Gastrocnemius medialis (tissue), 4 donors: ENCODE results near the gene RTN4RL1. TPM values are rescaled to one million over a fixed set of nuclear protein-coding genes. Genes with fewer than 3 reads are reported as not detected.

Source experiments
- ATAC-seq, 2 donors: fragments of 150-250 bp; one replicate each; pipeline ENCODE4 v1.9.1; 2016
- DNase-seq, 2 donors: peaks; one replicate each; pipeline ENCODE4 v3.0.0-alpha.2; 2019
- H3K27ac ChIP-seq, 4 donors: fragments of 200-600 bp; sonication (generic); 1 replicate in 1 of 4; 2 replicates in 3 of 4; pipeline ENCODE4 v1.5.1; 2016 to 2018; ENCODE audit warnings: mild to moderate bottlenecking in 2 of 4, moderate library complexity in 1 of 4
- H3K27me3 ChIP-seq, 3 donors: fragments of 200-600 bp; sonication (generic) in 2 of 3; 1 replicate in 1 of 3; 2 replicates in 2 of 3; pipeline versions ENCODE4 v1.5.1 to v1.6.0; 2016 to 2019; ENCODE audit warnings: mild to moderate bottlenecking in 1 of 3, moderate library complexity in 1 of 3
- H3K36me3 ChIP-seq, 2 donors: fragments of 200-600 bp; sonication (generic) in 1 of 2; one replicate each; pipeline ENCODE4 v1.5.1; 2017 to 2018
- H3K4me1 ChIP-seq, 2 donors: fragments of 200-600 bp; sonication (generic) in 1 of 2; one replicate each; pipeline ENCODE4 v1.5.1; 2016 to 2017; ENCODE audit warnings: mild to moderate bottlenecking in 2 of 2
- H3K4me3 ChIP-seq, 4 donors: fragments of 200-600 bp; sonication (generic) in 3 of 4; 1 replicate in 1 of 4; 2 replicates in 3 of 4; pipeline ENCODE4 v1.5.1; 2016 to 2019; ENCODE audit warnings: mild to moderate bottlenecking in 2 of 4
- H3K9me3 ChIP-seq, 3 donors: fragments of 200-600 bp; sonication (generic) in 2 of 3; 1 replicate in 1 of 3; 2 replicates in 2 of 3; pipeline ENCODE4 v1.5.1; 2016 to 2019
- POLR2A ChIP-seq, 2 donors: fragments of 450-650 bp; IDR thresholded peaks; one replicate each; pipeline ENCODE4 v1.6.1; 2017; ENCODE audit warnings: antibody characterized with exemption in 2 of 2, mild to moderate bottlenecking in 2 of 2, moderate library complexity in 2 of 2
- in situ Hi-C, 4 donors: fragments of 200-750 bp; cut with MboI; loops; one replicate each; pipeline versions ENCODE4 v1.15.0 to v1.8.0; 2017; ENCODE audit warnings: low sequenced_read_pairs in 4 of 4
- intact Hi-C: fragments of 100-400 bp; cut with DNase I; formaldehyde crosslinking; loops from one replicate; pipeline ENCODE4 v1.15.1; 2023; ENCODE audit warnings: low total_unique reads
- total RNA-seq, 4 donors: library from RNA; depleted of rRNA; stranded (reverse); fragments of >200 nt; gene quantifications; one replicate each; pipeline versions ENCODE4 v1.1.0 to v1.2.3, GENCODE V29; 2016
- TF ChIP-seq, protein P1 (sequence below), 5 experiments: fragments of 450-650 bp in 3 of 5; fragments of 200-600 bp in 2 of 5; sonication (generic) in 2 of 5; IDR thresholded peaks in 4 of 5; conservative IDR thresholded peaks in 1 of 5; 1 replicate in 4 of 5; 2 replicates in 1 of 5; pipeline ENCODE4 v1.5.1; 2016 to 2019; ENCODE audit warnings: antibody characterized with exemption in 5 of 5, mild to moderate bottlenecking in 3 of 5, moderate library complexity in 3 of 5

RTN4RL1 gene
- total RNA-seq, 4 donors from 2014 or later, result 0.31 to 1.7 (median 1.2) TPM

DNA sequence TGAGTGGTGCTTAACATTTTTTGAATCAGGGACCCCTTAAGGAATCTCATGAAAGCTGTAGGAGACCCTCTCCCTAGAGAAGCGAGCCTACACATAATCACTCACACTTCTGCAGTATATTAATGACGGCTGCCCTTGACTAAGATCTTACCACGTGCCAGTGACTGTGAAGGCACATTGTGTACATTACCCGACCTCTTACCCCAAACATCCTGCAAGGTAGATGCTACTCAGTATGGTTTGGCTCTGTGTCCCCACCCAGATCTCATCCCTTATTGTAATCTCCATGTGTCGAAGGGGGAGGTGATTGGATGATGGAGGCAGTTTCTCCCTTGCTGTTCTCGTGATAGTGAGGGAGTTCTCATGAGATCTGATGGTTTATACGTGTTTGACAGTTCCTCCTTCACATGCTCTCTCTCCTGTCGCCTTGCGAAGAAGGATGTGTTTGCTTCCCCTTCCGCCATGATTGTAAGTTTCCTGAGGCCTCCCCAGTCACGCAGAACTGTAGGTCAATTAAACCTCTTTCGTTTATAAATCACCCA is 54.2 kb downstream of the RTN4RL1 start:
- Histone ChIP-seq H3K4me1 (peaks cover 15% of the 10 kb centered on the region in 2 donors), H3K27ac (no peak overlapping the region), H3K4me3 (no peak overlapping the region), H3K9me3 (no peaks in the 10 kb centered on the region), H3K27me3 (no peaks in the 10 kb centered on the region), H3K36me3 (no peaks in the 10 kb centered on the region)
- DNase-seq (no peak), ATAC-seq (no peak)
- intact Hi-C loops (no loop called here), in situ Hi-C loops (no loop called here)
- no peak for TF ChIP-seq POLR2A (IDR thresholded peaks at IDR 0.05)
- TF ChIP-seq, protein P1, sequence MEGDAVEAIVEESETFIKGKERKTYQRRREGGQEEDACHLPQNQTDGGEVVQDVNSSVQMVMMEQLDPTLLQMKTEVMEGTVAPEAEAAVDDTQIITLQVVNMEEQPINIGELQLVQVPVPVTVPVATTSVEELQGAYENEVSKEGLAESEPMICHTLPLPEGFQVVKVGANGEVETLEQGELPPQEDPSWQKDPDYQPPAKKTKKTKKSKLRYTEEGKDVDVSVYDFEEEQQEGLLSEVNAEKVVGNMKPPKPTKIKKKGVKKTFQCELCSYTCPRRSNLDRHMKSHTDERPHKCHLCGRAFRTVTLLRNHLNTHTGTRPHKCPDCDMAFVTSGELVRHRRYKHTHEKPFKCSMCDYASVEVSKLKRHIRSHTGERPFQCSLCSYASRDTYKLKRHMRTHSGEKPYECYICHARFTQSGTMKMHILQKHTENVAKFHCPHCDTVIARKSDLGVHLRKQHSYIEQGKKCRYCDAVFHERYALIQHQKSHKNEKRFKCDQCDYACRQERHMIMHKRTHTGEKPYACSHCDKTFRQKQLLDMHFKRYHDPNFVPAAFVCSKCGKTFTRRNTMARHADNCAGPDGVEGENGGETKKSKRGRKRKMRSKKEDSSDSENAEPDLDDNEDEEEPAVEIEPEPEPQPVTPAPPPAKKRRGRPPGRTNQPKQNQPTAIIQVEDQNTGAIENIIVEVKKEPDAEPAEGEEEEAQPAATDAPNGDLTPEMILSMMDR (IDR thresholded peaks at IDR 0.05 in 4 of 5, conservative IDR thresholded peaks at IDR 0.05 in 1 of 5), result no peak

DNA sequence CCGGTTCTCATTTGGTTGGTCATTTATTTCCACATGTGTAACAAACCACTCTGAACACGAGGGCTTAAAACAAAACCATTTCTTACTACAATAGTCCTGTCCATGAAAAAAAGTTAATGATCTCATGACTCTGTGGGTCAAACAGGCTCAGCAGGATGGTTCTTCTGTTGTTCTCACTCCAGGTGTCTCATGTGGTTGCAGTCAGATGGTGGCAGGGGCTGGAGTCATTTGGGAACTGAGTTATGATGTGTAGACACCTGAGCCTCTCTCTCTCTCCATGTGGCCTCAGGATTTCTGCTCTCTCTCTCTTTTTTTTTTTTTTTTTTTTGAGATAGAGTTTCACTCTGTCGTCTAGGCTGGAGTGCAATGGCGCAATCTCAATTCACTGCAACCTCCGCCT is 55.4 kb downstream of the RTN4RL1 start:
- Histone ChIP-seq H3K4me3 (no peak overlapping the region), H3K36me3 (no peaks in the 10 kb centered on the region), H3K27me3 (no peaks in the 10 kb centered on the region), H3K4me1 (peaks cover 15% of the 10 kb centered on the region in 2 donors), H3K27ac (peak overlapping the region in 3 of 4 donors; percentile 69 to 76 (median 72)), H3K9me3 (no peaks in the 10 kb centered on the region)
- intact Hi-C loops (loop anchor here (2.0 kb wide), 1 partner anchor 29 kb away; no protein-coding TSS in a partner anchor), in situ Hi-C loops (no loop called here)
- DNase-seq, result no peak
- ATAC-seq, result no peak
- TF ChIP-seq, protein P1 (IDR thresholded peaks at IDR 0.05 in 4 of 5, conservative IDR thresholded peaks at IDR 0.05 in 1 of 5), result no peak
- TF ChIP-seq POLR2A (IDR thresholded peaks at IDR 0.05), result no peak

DNA sequence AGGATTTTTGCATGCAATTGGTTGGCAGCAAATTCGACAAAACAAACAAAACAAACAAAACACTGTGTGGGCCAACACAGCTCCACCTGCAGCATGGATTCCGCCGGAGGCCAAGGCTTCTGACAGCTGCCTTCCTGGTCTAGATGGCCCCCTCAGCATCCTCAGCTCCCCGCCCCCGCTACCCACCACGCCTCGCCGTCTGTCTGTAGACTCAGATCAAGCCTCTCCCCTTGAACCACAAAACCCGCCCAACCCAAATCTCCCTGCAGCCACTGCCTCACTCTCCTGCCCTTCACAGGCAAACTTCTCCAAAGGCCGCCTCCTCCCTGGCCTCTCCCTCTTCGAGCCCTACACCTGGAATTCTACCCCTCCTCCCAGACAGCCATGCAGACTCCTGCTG is 57.9 kb downstream of the RTN4RL1 start:
- H3K27ac ChIP-seq, result no peak overlapping the region
- intact Hi-C loops, result no loop called here
- no peaks in the 10 kb centered on the region for H3K36me3 ChIP-seq
- TF ChIP-seq, protein P1 (IDR thresholded peaks at IDR 0.05 in 4 of 5, conservative IDR thresholded peaks at IDR 0.05 in 1 of 5), result no peak
- no peak for TF ChIP-seq POLR2A (IDR thresholded peaks at IDR 0.05)
- in situ Hi-C loops, result no loop called here
- no peak for DNase-seq
- no peak overlapping the region for H3K4me3 ChIP-seq
- peaks cover 5 to 9% of the 10 kb centered on the region in 2 donors for H3K4me1 ChIP-seq
- no peaks in the 10 kb centered on the region for H3K27me3 ChIP-seq
- no peak for ATAC-seq
- no peaks in the 10 kb centered on the region for H3K9me3 ChIP-seq

DNA sequence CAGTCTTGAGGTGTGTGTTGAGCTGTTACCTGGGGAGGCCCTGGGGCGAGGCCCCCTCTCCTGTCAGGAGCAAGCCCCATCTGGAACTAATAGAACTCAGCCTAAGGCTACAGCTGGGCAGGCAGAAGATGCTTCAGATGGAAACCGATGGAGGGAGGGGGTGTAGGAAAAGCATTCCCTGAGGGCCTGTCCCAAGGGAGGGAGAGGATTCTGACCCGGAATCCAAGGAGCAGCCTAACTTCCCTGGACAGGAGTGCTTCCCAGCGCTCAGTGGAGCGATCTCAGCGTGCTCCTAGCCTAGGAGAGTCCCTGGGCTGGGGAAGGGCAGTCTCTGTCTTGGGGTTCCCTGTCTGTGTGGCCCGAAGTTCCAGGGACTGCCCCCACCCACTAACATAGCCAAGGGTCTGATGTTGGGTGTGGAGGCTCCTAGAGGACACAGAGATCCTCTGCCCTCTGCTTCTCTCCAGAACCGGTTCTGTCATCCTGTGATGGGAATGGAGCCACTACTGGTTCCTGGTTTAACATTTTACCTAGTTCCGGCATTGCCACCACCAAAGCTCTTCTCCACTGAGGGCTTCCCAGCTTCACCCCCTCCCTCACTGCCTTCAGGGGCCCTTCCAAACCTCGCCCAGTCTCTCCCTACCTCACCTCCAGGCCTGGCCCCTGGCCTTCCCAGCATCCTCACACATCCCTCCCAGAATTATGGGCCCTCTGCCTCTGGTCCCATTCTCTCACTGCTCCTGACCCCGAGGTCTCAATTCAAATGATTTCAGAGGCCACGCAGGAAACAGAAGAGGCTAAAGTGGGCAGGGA is 58.7 kb downstream of the RTN4RL1 start:
- Histone ChIP-seq H3K36me3 (no peaks in the 10 kb centered on the region), H3K27me3 (no peaks in the 10 kb centered on the region), H3K27ac (no peak overlapping the region), H3K9me3 (no peaks in the 10 kb centered on the region), H3K4me1 (peaks cover 5 to 9% of the 10 kb centered on the region in 2 donors), H3K4me3 (no peak overlapping the region)
- intact Hi-C loops, result no loop called here
- DNase-seq (no peak), ATAC-seq (no peak)
- TF ChIP-seq, protein P1 (IDR thresholded peaks at IDR 0.05 in 4 of 5, conservative IDR thresholded peaks at IDR 0.05 in 1 of 5), result no peak
- TF ChIP-seq POLR2A (IDR thresholded peaks at IDR 0.05), result no peak
- in situ Hi-C loops, result no loop called here
